ENCODE data around the gene ITIH2. TPM values are rescaled to one million over a fixed set of nuclear protein-coding genes. Genes with fewer than 3 reads are reported as not detected.

ITIH2 gene
- total and polyA plus RNA-seq, 2 of the 8 experiments (the other 6 are each of a cell fraction or from before 2014, with no cell fraction given), result not detected

- TF ChIP-seq CHD7 (IDR thresholded peaks at IDR 0.05; ENCODE audit: insufficient replicate concordance, low read length) (no peak), NRF1 (IDR thresholded peaks at IDR 0.05; ENCODE audit: low read depth, low read length) (no peak), SP2 (IDR thresholded peaks at IDR 0.05; ENCODE audit: low read length) (no peak), SIRT6 (IDR thresholded peaks at IDR 0.05; ENCODE audit: low read length) (no peak), KDM1A (IDR thresholded peaks at IDR 0.05; ENCODE audit: borderline replicate concordance, low read length) (no peak), SP1 (IDR thresholded peaks at IDR 0.05; ENCODE audit: low read depth, low read length) (no peak), SAP30 (IDR thresholded peaks at IDR 0.05; ENCODE audit: insufficient read depth, insufficient replicate concordance, low read length) (no peak), CTBP2 (IDR thresholded peaks at IDR 0.05; ENCODE audit: borderline replicate concordance, insufficient read depth, insufficient read length, low read length) (no peak), GABPA (IDR thresholded peaks at IDR 0.05; ENCODE audit: borderline replicate concordance, insufficient read depth, low read length) (no peak), POU5F1 (IDR thresholded peaks at IDR 0.05; ENCODE audit: low read depth, low read length) (no peak), GTF2F1 (IDR thresholded peaks at IDR 0.05; ENCODE audit: borderline replicate concordance, low read depth, low read length) (no peak), POLR2AphosphoS5 (IDR thresholded peaks at IDR 0.05; ENCODE audit: low read depth, low read length) (no peak), TAF7 (optimal IDR thresholded peaks at IDR 0.05; ENCODE audit: borderline replicate concordance, low read depth, low read length) (no peak)
Observed at GRCh38 chr10:7705341-7705740, 2.2 kb downstream of the ITIH2 start (continued).

Measured in H1 (cell line).